ENCODE data around the gene SH3RF3. TPM values are rescaled to one million over a fixed set of nuclear protein-coding genes. Genes with fewer than 3 reads are reported as not detected.

The SH3RF3 gene
- total and polyA plus RNA-seq, 12 donors, result 0.72 to 19.1 (median 12.2) TPM

DNA sequence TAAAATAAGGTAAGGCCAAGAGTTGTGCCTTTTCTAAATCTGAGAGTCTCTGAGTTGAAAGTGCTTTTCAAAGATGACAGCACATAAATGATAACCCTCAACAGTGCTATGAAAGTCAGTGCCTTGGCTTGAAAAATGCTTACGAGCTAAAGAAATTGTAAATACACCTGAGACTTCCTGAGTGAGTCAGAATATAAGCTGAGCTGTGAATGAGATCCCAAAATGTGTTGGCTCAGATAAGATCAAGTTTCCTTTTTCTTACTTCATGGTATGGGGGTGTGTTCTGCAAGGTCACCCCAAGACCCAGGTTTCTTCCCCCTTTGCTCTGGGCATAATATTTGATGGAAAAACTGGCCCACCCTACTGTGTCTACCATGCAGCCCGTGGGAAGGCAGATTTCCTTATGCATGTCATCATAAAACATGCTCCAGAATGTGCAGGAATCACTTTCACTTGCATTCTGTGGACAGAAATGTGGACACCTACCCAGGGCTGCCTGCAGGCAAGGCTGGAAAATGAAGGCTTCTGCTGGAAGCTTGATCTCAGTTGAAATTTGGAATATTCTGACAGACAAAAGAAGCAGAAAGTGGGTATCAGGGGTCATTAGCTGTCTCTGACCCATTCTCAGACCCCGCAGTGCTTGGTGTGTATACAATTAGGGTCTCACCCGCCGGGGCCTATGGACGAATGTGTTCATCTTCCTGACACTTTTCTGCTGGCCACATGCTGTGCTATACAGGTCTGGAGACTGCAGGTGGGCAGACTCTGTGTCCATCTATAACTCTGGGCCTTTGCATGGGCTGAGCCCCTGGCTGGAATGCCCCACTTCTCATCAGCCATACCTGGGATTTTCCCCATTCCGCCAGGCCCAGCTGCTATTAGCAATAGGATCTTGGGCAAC is 212.6 kb downstream of the SH3RF3 start:
- Histone ChIP-seq H3K36me3 (replicated peaks in 1 of 2) (no peaks in the 10 kb centered on the region), H3K27ac (no peak overlapping the region), H3K27me3 (no peaks in the 10 kb centered on the region), H3K4me3 (no peak overlapping the region), H3K9me3 (replicated peaks in 1 of 3) (no peaks in the 10 kb centered on the region), H3K4me1 (replicated peaks in 1 of 2) (no peaks in the 10 kb centered on the region)
- intact Hi-C loops (cut with DNase I), result no loop called here
- DNase-seq, result peak in 1 of 7 donors; percentile 49
- TF ChIP-seq POLR2A (IDR thresholded peaks at IDR 0.05), result no peak
- TF ChIP-seq CTCF (IDR thresholded peaks at IDR 0.05), result no peak
- WGBS, 4 donors, result 91 to 96% (median 93%) methylated on average over 7 of the region's 7 CpGs

DNA sequence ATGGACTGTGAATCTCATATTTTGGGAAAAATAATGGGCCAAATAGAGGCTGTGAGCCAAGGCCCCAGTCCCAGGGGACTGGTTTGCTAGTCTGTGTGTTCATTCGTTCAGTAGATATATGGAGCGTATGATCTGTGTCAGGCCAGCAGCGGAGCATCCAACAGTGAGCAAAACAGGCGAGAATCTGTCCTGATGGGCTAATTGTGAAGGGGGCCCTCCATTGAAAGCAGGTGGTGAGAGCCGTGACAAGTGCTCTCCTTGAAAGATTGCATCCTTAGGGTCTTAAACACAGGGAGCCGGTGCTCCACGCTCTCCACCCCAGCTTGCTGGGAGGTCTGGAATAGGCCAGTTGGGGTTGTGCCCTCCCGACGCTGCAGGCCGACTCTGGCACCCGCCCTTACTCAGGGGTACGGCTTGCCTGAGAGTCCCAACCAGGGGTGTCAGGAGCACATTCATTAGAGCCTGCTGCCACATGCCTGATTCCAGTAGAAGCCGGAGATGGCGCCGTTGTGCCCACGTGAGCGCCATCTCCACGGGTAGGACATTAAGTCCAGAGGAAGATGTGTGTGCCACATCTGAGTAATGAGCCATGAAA is 213.3 kb downstream of the SH3RF3 start:
- Histone ChIP-seq H3K27ac (no peak overlapping the region), H3K36me3 (replicated peaks in 1 of 2) (no peaks in the 10 kb centered on the region), H3K4me1 (replicated peaks in 1 of 2) (no peaks in the 10 kb centered on the region), H3K9me3 (replicated peaks in 1 of 3) (no peaks in the 10 kb centered on the region), H3K27me3 (no peaks in the 10 kb centered on the region), H3K4me3 (no peak overlapping the region)
- intact Hi-C loops (cut with DNase I), result no loop called here
- peak in 2 of 7 donors; percentile 21 to 38 for DNase-seq
- TF ChIP-seq CTCF (IDR thresholded peaks at IDR 0.05), result no peak
- no peak for TF ChIP-seq POLR2A (IDR thresholded peaks at IDR 0.05)
- WGBS, 4 donors, result 91 to 96% (median 94%) methylated on average over 16 to 18 of the region's 18 CpGs

GRCh38 chr2:109342930-109343329 is 213.9 kb downstream of the SH3RF3 start:
- H3K27ac ChIP-seq, result no peak overlapping the region
- WGBS, 4 donors, result 94 to 97% (median 94%) methylated on average over 6 of the region's 6 CpGs
- TF ChIP-seq CTCF (IDR thresholded peaks at IDR 0.05) (no peak), POLR2A (IDR thresholded peaks at IDR 0.05) (no peak)
- H3K4me3 ChIP-seq, result no peak overlapping the region
- DNase-seq, result peak in 1 of 7 donors; percentile 8
- H3K27me3 ChIP-seq, result no peaks in the 10 kb centered on the region
- H3K4me1 ChIP-seq (replicated peaks in 1 of 2), result no peaks in the 10 kb centered on the region
- H3K9me3 ChIP-seq (replicated peaks in 1 of 3), result no peaks in the 10 kb centered on the region
- no peaks in the 10 kb centered on the region for H3K36me3 ChIP-seq (replicated peaks in 1 of 2)
- intact Hi-C loops (cut with DNase I), result no loop called here

DNA sequence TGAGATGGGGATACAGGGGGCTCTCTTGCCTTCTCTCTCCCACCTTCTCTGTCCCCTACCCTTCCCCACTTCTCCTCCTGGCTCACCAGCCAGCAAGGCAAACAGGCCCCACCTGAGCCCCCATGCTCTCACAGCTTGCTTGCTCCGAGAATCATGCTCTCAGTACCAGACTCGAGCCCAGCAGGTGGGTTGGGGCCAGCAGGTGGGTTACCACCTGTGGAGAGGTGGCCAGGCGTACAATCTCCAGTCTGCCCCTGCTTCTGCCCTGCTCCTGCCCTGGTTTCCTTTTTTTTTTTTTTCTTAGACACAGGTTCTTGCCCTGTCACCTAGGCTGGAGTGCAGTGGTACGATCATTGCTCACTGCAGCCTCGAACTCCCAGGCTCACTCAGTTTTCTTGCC is 214.5 kb downstream of the SH3RF3 start:
- Histone ChIP-seq H3K27ac (no peak overlapping the region), H3K27me3 (no peaks in the 10 kb centered on the region), H3K4me1 (replicated peaks in 1 of 2) (peaks cover 0 to 3% of the 10 kb centered on the region in 2 donors), H3K9me3 (replicated peaks in 1 of 3) (no peaks in the 10 kb centered on the region), H3K4me3 (no peak overlapping the region), H3K36me3 (replicated peaks in 1 of 2) (no peaks in the 10 kb centered on the region)
- intact Hi-C loops (cut with DNase I), result no loop called here
- DNase-seq, result peak in 2 of 7 donors; percentile 12 to 29
- WGBS, 4 donors, result 94 to 97% (median 96%) methylated on average over 5 of the region's 5 CpGs
- TF ChIP-seq CTCF (IDR thresholded peaks at IDR 0.05) (no peak), POLR2A (IDR thresholded peaks at IDR 0.05) (no peak)

All from adrenal gland (tissue), 12 donors.